GM18517 (cell line): Measurements from ENCODE around the gene SLC25A17.
"Not testable (repeated sequence)": the region's sequence is repeated elsewhere in the genome, so short reads cannot be mapped to it uniquely, and the experiment has no call there.

Experiments used
- ATAC-seq: cut with Tn5 transposase; IDR thresholded peaks from one replicate; pipeline ENCODE4 v1.9.1; 2021; ENCODE audit warnings: mild to moderate bottlenecking, moderate library complexity; ENCODE audit not compliant: unreplicated experiment

SLC25A17 gene

DNA sequence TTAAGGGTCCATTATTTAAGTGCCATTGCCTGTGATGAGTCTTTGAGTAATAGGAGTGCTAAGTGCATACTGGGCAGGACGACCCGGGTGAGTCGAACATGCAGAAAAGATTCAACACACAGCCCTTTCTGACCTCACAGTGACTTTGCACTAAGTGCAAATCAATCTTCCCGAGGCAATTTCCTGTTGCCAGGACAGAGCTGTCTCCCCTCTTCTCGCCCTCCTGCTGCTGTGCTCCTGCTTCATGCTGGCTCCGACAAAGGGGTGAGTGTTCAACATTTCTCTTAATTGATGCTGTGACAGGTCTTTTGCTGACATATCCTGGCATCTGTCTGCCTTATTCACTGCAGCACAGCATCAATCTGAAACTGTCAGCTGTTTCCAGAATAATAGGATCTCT lies 97.9 kb downstream of the SLC25A17 start:
- ATAC-seq, result no peak

DNA sequence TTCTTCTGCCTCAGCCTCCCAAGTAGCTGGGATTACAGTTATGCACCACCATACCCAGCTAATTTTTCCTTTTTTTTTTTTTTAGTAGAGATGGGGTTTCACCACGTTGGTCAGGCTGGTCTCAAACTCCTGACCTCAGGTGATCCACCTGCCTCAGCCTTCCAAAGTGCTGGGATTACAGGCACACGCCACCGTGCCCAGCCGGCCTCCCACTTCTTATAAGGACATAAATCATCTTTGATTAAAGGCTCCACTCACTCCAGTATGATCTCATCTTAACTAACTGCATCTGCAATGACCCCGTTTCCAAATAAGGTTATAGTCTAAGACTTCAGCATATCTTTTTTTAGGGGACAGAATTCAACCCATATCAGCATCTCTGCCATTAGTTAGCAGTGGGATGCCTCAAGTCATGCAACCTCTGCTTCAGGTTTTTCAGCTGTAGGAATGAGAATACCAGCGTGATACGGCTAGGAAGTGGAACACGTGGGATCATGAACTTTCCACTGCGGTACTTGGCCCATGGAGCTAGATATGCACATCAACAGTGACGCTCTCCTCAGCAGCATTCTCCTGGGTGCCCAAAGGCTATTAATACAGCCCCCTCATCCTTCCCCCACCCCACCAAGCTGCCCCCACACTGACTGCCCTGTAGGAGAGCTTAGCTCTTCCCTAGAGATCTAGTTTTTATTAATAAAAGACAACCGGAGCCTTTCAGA lies 98.4 kb downstream of the SLC25A17 start:
- ATAC-seq, result no peak

DNA sequence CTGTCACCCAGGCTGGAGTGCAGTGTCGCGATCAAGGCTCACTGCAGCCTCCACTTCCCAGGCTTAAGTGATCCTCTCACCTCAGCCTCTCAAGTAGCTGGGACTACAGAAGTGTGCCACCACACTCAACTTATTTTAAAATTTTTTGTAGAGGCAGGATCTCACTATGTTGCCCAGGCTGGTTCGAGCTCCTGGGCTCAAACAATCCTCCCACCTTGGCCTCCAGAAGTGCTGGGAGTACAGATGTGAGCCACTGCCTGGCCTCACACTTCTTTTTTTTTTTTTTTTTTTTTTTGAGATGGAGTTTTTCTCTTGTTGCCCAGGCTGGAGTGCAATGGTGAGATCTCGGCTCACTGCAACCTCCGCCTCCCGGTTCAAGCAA lies 99.0 kb downstream of the SLC25A17 start:
- not testable (repeated sequence) for ATAC-seq
